GM18502 (cell line): Measurements from ENCODE around the gene UNC5A.

ENCODE experiments used
- ATAC-seq: cut with Tn5 transposase; IDR thresholded peaks from one replicate; pipeline ENCODE4 v1.9.1; 2021; ENCODE audit warnings: mild to moderate bottlenecking; ENCODE audit not compliant: unreplicated experiment, poor library complexity

Gene UNC5A

DNA sequence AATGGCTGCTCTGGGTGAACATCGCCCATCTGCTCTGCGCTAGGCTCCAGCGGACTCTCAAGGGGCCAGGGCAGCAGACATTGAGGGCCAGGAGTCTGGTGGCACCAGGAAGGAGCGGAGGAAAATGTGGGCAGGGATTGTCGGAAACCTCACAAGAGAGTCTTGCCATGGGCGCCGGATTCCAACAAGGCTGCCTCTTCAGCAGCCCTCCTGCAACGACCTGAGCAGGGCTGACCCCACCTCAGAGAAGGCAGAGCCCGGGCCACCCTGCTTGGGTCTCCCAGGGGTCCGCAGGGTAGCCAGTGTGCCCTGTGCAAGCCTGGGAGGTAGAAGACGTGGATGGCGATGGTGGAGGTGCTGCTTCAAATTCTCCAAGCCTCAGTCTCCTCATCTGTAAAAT is 11.4 kb upstream of the UNC5A start:
- ATAC-seq = no peak

DNA sequence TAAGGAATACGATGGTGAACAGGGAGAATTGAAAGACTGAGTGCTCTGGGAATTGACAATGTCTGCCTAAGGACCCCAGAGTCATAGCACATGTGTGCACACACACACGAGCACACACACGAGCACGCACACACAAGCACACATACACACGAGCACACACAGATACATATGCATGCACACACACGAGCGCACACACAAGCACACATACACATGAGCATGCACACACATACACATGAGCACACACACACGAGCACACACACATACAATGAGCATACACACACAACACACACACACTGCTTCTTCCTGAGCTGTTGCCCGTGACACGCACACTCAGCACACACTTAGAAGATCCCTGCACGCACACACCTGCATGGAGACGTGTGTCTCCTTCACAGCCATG is 10.9 kb upstream of the UNC5A start:
- no peak for ATAC-seq

DNA sequence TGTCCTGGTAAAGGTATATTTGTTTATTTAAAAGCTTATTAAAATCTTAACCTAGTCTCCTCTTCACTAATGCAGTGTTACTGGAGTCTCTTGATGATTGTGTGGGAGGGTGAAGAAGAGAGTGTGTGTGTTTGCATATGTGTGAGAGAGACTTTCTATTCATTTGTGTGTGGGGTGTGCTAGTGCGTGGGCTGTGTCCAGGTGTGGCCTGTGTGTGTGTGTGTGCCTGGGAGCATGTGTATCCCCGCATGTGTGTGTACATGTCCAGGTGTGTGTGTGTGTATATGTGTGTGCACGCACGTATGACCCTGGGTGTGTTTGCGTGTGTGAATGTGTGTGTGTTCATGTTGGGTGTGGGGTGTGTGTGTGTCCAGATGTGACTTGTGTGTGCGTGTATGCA is 10.3 kb upstream of the UNC5A start:
- no peak for ATAC-seq

DNA sequence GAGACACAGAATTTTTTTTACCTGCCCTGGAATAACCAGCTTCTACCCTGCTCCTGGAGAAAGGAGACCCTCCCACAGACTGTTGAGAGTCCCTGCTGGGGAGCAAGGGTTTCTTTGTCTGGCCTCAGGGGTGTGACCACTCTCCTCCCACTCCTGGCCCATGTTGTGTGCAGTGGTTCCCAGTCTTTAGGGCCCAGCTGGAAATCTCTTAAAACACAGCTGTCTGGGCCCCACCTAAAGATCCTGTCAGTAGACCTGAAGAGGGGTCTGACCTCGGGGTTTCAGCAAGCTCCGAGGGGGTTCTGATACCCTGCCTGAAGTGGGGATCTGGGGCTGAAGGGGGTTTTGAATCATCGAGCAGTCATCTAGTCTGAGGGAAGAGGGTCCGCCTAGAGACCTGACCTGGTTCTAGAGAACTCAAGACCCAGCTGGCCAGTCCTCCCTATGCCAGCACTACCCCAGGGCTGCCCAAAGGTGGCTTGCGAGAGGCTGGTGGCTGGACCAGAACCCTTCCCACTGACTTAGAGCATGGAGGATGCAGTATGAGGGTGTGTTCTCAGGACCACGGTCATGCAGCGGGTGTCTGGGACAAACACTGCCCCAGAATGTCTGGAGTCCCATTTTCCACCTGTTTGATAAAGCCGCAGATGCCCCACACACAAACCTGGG is 8.1 kb upstream of the UNC5A start:
- ATAC-seq = no peak

DNA sequence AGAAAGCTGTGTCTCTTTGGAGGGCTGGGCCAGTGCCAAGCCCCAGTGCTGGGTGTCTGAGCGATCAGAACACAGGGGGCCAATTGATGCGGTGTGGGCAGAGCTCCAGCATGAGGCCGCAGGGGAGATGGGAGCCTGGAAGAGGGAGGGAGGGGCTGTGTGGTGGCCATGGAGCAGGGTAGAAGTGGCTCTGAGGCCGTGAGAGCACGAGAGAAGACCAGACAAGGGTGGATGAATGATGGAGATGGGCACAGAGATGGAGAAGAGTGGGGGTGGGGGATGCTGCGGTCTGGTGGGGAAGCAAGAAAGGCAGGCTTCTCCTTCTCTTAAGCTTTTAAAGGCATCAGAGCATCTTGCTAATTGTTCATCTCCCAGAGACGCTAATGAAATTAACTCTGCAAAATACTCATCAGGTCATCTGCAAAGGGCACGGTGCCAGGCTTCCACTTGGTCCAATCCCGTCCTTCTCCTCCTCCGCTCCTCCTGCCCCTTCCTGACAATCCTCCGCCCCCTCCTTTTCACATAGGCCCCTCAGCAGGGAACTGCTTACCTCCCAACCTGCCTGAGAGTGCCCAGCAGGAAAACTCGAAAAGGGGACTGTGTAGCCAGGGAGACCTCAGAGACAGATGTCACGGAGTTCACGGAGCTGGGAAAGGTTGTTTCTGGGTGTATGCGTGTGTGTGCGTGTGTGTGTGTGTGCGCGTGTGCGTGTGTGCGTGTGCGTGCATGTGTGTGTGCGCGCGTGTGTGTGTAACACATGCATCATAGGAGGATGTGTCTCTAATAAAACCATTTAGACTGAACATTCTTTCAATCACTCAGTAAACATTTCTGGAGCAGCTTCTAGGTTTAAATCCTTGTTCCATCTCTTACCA is 7.1 kb upstream of the UNC5A start:
- no peak for ATAC-seq

DNA sequence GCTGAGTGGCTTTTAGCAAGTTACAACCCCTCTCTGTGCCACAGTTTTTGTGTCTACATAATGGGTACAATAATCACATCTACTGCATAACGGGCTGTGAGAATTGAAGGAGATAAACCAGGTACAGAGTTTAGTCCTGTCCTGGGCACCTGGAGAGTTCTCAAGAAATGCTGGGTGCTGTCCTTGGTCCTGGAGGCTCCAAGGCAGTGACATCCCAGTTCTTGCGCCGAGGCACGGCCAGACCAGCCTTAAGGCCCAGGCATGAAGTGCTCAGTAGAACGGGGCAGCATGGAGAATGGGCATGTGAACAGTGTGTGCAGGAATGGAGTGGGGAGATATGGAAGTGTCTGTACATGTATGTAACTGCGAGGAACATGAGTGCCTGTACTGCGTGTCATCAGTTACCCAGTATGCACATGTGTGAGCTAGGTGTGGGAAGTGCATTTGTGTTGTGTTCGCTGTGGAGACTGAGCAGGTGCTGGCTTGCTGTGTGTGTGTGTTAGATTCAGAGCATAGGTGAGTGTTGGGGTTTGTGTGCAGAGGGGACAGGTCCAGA is 6.3 kb upstream of the UNC5A start:
- ATAC-seq = no peak

DNA sequence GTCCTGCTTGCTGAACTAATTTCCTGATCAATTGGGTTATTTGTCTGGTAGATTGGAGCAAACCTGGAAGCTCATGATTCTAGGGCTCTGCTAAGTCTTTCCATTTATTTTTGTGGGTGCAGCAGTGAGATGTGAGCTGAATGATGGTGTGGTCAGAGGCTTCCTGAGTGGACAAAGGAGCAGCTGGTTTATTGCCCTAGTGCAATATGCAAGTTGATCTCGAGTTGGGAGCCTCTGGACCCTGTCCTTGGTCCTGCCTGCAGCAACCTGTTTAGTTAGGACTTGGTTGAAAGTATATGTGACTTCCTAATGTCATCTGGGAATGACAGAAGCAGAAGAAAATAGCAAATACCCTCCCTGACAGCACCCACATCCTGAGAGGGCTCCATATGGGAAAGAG is 4.2 kb upstream of the UNC5A start:
- ATAC-seq = no peak

DNA sequence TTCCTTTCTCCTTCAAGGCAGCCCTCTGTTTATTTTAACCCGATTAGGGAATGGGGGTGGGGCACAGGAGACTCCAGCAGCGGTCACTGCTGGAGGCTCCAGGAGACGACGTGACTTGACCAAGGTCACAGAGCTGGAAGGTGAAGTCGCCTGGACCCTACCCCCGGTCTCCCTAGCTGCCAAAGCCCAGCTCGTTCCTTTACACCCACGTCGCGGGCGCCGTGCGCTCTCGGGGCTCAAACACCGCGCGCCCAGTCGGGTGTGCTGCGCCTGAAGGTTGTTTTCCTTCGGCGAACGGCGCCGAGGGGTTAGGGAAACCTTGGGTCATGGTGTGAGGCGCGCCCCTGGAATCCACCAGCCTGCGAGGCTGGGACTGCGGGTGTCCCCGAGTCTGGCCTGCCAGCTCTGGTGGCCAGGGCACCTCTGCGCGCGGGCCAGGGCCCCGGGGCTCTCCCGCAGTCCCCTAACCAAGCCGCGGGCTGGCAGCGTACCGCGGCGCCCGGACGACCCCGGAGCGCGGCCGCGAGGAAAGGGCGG is 747 bp upstream of the UNC5A start:
- ATAC-seq = no peak

DNA sequence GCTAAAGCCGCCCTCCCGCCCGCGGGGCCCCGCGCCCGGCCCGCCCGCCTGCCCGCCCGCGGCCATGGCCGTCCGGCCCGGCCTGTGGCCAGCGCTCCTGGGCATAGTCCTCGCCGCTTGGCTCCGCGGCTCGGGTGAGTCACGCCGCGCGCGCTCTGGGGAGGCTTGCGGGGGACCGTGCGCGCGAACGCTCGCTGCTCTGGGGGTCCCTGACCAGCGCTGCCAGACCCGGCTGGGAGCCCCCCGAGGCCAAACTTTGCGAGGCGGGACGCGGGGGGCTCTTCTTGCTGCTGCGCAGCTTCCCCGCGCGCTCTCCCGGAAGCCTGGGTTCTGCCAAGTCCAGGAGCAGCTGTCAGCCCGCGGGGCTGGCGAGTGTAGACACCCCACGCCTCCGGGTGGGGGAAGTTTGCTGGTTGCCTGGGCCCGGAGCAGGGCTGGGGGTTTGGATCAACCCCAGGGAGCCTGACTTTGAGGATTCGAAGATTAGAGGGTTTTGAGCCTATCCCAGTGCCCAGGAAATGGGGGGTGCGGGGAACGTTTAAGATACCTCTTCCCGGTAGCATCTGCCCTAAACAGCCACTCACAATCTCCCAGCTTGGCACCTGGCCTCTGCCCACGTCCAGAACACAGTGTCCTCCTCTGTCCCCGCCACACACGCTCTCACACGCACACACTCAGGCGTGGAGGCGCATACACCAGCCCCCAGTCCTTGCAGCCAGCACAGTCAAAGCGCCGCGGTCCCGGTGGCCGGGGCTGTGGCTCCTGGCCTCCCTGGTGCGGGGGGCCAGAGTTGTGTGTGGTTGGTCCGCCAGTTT is 535 bp downstream of the UNC5A start:
- ATAC-seq = no peak

DNA sequence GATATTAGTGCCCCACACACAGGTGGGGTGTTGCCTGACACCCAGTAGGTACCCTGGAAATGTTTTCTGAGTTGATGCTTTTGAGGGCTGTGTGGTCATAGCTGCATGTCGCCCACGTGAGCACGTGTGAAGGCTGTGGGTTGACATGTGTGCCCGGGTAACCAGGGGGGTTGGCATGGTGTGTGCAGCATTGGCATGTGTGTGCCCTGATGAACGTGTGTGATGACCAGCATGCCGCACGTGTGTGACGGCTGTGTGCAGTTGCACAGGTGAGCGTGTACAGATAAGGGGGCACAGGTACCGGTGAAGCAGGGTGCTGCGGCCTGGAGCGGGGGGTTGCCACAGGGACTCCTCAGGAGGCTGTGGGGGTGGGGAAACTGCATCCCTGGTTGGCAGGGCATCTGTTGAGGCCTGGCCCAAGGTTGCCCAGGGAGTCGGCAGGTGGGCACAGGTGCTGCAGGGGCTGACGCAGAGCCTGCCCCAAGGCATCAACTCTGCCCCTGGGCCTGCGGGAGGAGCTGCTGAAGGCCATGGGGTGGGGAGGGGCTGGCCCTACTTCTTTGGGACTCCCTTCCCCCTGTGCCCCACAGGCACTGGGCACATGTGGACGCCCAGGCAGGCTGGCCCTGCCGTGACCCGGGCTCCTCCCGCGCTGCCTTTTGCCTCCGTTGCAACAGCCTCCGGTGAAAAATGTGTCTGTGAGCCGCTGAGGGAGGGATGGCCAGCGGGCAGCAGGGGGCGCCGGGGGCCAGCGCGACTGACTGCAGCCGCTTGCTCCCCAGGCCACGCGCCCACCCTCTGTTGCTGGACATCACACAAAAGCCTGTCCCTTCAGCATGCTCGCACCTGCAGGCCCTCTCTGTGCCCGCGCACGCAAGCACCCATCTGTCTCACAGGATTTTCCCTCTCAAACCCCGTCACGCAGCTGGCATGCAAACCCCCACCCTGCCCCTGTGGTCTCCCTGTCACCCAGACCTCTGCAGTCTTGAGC is 2.2 kb downstream of the UNC5A start:
- ATAC-seq = no peak

DNA sequence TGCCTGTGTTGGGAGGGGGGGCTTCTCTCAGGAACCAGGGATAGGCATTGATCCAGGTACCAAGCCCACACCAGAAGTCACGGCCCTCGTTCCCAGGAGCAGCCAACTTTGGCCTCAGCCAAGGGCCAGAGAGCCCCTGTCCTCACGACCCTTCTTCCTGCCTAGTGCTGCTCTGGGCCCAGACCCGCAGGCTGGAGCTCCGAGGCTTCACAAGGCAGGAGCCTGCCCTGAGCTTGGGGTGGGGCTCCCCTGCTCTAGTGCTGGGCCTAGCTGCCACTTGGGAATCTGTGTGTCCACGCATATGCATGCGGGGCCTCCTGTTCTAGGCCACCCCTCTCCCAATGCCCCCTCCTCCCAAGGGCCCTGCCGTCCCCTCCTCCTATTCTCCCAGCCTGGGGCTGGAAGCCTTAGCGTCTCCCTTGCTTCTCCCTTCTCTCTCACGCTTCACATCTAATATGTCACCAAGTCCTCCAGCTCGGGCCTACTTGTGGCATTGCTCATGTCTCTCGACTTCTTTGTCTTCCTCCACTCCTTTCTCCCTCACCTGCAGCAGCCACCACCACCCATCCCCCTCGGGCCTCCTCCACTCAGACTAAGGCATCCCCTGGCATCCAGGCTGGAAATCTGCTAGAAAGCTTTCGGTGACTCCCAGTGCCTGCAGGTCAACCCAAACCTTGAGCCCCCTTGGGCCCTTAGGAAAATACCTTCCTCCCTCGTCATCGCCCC is 3.4 kb downstream of the UNC5A start:
- no peak for ATAC-seq

DNA sequence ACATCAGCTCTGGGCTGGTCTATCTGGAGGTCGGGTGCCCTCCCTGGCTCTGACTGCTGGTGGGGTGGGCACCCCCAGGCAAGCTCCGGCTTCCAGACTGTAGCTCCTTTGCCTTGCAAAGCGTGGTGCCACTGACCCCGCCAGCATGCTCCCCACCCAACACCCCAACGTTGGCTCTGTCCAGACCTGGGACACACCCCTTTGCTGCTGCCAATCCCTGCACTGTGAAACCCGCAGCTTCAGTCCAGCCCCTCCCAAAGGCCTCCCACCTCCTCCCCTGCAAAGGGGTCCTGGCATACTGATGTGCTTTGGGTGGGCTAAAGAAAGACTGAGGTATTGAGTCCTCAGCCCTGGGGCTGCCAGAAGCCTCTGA is 3.9 kb downstream of the UNC5A start:
- no peak for ATAC-seq

DNA sequence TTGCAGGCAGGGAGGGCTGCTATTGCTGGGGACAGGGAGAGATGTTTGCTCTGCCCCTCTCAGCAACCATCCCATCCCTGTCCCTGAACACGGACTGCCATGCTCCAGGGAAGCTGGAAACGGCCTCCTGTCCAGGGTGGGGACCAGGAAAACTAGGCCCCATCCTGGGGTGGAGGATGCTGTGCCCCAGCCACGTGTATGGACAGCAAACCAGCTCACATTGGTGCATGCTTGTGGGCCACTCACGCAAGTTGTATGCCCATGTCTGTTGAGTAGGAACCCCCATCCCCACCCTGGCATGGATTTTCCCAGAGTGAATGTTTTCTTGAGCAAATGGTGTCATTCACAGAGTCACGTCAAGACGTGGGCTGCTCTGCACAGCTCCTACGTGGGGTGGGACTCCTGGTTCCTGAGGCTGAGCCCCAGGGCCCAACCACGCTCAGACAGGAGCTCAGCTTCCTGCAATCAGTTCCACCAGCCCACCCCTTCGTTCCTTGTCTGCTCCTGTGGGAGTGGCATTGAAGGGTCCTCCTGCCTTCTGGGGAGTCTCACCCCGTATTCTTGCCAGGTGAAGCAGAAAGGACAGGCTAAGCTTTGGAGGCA is 4.6 kb downstream of the UNC5A start:
- ATAC-seq = no peak

DNA sequence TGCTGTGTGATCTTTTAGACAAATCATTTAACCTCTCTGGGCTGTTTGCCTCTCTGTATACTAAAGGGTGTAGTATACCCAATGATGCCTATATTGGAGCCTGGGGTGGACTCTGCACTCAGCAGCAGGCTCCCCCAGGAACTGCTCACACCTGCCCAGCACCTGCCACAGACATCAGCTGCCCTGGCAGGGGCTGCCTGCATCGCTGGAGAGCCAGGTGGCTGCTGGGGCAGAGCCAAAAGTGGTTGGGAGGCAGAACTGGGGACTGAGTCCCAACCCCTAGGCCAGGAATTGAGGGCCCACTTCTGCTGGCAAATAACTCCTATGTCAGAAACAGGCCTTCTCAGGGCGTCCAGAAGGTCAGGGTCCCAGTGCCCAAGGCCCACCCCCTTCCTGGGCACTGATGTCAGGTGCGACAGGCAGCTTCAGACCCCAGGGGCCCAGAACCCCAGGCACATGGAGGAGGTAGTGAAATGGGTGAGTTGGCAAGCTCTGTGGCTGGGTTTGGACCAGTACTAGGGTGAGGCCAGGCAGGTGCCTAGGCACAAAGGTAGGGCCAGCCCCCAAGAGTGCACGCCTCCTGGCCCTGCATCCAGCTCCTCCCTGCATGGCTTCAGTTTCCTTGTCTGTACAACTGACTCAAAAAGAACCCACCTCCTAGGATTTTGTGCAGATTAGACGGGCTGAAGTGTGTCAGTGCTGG is 5.8 kb downstream of the UNC5A start:
- ATAC-seq = no peak

DNA sequence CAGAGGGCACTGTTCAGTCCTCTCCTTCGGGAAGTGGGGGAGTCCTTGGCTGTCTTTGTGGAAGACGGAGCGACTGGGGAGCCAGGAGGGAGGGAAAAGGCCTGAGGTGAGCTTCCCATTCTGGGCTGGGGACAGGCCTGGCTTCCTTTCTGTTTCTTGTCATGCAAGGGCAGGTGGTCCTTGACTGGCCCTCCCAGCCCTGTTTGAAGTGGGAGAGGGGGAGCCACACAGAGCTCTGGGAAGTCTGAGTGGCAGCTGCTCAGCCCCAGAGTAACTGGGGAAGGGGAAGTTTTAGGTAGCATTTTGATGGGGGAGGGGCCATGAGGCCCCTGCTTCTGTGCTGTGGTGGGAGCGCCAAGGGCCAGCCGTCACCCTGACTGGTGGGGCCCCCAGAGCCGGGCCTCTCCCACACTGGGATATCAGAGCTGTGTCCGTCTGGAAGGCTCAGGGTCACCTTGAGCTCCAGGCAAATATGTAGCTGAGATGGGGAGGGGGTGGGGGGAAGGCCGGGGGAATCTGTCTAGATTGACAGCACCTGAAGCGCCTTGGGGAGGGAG is 6.5 kb downstream of the UNC5A start:
- no peak for ATAC-seq

DNA sequence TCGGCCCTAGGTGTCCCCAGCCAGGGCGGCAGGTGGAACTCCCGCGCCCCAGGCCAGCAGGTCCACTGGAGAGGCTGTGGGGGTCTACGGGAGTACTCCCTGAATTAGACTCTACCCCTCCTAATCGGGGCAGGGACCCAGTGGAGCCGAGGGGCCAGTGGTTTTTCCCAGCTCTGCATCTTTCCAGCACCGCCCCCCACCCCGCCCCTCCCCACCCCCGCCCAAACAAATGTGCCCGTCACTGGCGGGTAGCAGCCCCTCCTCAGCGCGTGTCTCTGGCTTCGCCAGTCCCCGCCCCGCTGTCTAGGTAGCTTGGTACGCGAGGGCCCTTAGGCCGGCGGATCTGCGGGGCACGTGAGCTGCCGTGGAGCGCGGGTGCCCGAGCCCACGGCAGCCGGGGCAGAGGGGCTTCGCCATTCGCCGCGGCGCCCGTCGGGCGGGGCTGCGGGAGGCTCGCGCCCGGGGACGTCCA is 7.0 kb downstream of the UNC5A start:
- no peak for ATAC-seq

DNA sequence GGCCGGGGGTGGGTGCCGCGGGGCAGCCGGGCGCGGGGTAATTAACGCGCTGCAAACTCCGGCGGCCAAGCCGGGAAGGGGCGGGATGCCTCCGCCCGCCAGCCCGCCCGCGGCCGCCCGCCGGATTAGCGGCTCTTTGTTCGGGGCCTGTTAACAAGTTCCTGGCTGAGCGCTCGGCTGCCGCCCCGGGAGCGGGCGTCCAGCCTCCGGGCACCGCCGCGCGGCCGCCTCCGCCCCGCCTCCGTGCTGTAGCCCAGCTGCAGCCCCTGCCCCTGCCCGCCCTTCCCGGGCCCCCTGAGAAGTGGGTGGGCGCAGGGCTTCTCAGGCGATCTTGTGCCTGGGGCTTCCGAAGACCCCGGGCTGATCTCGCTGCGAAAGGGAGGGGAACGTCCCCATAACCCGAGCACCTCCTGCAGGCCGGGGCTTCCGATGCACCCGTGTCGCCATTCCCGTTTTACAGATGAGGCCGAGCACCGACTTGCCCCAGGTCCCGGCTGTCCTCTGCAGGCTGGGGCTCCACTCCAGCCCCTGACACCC is 7.5 kb downstream of the UNC5A start:
- no peak for ATAC-seq
